GM21528 (cell line): ENCODE results near the gene PON2.
"Not testable (repeated sequence)": the region's sequence is repeated elsewhere in the genome, so short reads cannot be mapped to it uniquely, and the experiment has no call there.

Source experiments
- ATAC-seq: cut with Tn5 transposase; IDR thresholded peaks from one replicate; pipeline ENCODE4 v1.9.1; 2021; ENCODE audit warnings: mild to moderate bottlenecking, moderate library complexity; ENCODE audit not compliant: unreplicated experiment, low FRiP score

Gene PON2

DNA sequence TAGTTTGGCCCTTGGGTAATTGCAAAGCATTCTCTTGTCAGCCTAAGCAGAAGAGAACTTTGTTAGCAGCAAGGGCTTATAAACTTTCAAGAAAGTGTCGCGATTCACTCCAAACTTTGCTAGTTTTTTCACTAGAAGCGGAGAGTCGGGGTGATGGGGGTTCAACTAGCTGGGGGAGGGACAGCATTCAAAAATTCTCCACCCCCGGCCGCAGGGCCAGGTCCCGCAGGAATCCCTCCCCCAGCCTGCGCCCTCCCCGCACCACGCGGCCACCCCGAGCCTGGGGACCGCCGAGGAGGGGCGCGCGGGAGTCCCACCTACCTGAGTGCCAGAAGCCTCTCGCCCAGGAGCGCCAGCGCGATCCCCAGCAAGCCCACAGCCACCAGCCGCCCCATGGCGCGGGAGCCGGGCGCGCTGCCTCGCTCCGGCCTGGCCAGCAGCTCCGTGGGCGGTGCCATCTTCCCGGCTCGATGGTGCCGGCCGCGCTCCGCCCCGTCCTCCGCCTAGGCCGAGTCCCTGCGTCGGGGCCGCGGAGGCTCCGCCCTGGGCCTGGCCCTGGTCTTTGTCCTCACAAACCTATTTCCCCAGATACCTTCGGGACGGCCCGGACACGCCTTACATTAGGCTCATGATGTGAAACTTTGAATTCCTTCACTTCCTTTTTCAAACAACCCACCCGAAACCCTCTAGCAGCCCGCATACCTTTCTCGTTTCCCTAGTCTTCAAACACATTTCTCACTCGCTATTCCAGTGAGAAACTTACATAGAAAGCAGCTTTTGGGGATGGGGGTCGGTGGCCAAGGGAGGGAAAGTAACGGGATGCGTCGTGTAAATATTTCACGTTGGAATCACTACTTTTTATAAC, at the start of gene PON2:
Gene PON2, minus strand, starts transcription at position 472 of the 865 bp plus-strand sequence. Its CDS starts 77 bp downstream, at position 395.
- peak; percentile 95 for ATAC-seq

DNA sequence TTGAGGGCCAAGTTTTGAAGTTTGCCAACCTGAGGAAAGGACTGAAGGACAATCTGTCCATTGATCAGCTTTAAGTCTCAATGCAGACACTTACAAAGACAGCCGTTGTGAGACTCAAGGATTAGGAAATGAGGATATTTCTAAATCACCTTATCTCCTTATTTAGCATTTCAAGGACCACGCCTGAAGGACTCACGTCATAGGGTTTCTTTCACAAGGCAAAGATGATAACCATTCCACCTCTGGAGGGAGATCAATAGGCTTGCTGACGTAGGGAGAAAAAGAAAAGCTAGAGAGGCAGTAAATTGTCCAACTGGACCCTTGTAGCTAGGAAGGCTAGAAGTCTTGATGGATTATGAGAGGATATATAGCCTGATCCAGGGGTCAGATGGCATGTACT, 47.6 kb upstream of the PON2 start:
- no peak for ATAC-seq

DNA sequence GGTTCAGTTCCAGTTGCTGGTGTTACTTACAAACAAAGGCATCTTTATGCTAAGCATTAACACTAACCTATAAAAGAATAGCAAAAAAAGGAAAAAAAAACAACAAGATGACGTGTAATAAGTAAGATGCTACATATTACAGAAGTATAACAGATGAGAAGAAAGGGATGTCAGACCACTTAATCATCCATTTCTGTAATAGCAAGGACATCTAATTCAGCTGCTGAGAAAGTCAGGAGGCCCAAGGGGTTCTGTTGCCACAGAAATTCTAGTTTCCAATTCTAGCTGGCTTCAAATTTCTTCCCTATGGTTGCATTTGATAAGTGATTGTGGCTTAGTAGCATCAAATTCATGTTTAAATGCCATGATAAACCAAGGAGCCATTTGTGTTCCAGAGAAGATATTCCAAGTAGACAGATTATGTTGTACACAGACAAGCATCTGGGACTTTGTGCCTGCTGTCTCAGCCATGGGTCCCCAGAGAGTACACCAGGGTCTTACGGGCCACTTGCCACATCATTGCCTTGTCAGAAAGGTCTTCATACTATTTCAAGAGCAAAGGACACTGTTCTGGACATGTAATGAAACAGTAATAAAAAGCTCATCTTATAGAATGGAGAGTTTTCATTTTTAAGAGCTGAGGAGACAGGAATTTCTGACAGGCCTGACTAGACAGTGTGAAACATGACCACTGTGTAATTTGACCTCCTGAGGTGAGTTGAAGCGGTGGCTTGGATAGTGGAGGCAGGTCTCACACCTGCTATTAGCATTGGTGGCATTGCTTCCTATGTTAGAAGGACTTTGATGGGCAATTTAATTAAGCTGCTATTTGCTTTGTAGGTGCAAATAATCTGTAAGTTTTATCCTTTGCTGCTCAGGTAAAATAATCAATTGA, 46.7 kb upstream of the PON2 start:
- no peak for ATAC-seq

DNA sequence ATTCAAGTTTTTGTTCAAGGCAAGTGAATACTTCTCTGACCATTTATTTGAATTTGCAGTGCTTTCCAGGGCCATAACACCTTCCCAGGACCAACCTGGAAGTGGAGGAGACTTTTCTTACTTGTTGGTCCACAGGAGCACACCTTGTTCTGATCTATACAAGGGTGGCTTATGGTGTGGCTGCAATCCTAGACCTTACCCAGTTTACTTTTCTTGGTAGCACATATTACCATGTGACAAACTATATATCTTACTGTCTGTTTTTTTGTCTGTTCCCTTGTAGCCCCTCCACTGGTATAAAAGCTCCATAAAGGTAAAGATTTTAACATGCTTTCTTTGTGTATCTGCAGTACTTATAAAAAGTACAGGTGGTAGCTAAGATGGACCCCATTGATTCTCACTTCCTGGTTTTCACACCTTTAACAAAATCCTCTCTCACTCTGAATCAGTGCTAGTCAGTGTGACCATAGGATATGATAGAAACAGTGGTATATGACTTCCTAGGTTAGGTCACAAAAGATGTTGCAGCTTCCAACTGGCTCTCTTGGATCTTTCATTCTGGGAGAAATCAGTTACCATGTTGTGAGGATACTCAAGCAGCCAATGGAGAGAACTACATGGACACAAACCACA, 45.3 kb upstream of the PON2 start:
- peak; percentile 74 for ATAC-seq

DNA sequence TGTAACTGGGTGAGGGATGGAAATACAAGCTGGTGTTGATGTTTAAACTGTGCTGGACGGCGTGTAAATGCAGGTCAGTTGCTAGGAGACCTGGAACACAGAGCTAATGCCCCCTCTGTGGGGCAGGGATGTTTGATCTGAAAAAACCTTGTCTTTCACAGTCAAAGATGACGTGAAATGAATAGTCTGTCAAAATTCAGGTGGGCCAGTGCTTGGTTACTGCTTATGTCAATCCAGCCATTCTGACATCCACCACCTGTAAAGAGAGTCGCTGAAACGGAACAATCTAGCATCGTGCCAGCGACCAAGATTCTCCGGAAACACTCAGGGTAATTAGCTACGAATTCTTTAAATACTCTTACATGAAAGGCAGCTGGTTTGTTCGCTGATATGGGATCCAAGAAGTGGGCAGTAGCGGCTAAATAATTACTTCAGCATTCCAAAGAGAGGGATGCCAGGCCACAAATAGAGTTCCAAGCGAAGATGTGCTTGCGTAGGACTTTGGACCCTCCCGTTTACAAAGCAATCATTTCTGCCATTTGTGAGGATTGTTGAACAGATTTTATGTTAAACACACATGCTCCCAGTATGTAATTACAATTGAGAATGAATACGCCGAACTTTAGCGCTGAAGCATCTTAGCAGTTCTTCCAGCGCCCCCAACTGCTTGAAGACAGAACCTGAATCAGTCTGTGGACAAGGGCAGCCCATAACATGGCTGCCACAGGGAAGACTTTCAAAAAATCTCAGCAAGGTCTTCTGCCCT, 43.6 kb upstream of the PON2 start:
- ATAC-seq: no peak

DNA sequence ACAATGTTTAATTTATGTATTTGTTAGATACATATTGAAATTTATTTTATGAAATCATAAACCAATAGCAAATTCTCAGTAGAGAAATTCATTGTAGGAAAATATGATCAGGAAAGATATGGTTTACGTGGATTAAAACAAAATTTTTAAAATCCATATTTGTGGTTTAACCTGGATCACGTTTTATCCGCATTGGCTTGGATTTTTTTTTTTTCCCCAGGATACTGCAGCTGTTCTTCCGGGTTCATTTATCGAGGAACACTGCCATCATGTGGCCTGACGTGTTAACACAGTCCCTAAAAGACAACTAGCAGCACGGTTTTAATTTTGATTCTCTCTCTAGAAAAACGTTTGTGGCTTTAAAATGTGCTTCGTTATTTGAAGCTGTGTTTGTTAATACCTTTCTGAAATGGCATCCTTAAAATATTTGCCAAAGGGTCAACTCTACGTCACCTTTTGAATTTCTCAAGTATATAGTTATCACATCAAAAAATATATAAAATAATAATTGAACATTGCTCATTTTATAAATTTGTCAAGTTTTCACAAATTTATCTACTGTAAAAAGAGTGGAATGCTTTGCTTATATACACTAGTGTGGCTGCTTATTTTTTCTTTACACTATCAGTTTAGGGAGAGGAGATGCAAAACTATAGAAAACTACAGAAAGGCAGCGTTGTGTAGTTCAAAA, 42.2 kb upstream of the PON2 start:
- ATAC-seq: peak; percentile 61

DNA sequence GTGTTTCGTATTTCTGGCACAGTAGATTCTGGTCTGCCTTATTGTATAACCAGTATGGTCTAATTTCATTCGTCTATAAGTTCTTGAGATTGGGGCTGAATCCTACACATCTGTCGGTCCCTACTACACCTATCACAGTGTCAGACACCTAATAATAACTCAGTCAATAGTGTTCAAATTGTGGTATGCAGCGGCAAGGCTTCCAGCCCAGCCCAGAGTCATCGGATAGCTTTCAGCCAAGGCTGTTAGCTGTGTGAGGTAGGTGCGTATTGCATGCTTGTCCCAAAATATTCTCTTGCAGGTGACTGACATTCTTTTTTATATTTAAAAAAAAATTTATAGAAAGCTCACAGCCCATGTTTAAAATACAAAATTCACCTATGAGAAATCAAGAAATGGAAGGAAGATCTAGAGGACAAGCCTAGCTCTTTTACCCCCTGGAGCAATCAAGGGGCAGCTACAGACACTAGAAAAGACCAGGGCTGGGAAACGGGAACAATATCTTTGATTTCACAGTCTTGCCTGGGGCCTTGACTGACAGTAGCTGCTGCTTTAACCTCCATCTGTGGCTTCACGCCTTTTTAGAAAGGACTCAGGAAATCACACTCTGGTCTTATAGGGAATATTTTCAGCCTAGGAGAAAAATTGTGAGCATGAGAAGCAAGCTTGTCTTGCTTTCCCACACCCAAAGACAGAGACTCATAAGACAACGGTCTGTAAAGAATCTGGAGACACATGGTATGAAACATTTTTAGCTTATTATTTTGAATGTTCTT, 41.4 kb upstream of the PON2 start:
- no peak for ATAC-seq

DNA sequence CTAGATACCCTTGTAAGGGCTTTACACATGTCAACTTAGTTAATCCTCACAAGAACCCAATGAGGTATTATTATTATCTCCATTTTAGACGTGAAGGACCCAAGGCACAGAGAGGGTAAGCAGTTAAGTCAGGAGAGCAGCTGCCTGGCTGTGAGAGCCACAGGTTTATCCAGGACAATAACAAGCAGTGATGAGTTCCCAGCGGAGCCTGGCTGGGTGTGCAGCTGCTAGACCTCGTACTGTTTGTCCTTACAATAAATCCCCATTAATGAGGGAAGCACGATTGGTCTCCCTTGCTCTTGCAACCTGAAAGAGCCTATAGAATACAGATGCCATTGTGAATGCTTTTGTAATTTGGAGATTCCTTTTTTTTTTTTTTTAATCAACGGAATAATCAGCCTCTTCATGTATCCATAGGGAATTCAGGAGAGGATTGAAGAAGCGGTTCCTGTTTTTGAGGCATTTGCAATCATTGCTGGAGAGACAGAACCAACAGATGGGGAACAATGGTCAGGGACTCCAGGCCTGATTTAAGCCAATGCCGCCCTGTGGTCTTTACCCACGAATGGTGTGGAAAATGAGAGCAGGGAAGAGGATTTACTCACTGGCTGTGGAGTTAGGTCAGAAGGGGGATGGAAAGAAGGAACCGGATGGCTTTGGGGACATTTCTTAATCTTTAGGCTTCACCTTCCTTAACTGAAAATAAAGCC, 38.6 kb upstream of the PON2 start:
- no peak for ATAC-seq

DNA sequence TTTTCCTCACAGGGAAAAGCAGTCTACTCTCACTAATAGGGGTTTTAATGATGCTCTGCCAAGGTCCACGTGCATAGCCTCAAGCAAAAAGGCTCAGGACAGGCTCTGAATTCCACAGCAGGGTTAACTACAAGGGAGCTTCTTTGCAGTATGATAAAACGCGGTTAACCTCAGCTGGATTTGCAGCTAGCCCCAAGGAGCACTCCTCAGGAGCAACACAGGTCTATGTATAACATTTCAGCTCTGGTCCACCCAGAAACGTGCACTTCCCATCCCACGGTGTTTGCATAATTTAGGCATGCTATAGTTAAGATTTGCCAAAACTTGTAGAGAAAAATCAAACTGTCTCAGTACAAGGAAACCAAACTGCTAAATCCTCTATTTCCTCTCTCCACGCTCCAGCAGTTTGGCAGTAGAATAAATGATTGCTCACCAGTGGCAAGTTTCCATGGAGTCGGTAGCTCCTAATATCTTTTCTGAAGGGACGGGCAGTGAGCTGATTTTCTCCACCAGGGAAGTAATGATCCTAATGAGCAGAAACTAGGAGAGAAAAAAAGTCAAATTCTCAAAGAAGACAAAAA, 37.8 kb upstream of the PON2 start:
- ATAC-seq: no peak

DNA sequence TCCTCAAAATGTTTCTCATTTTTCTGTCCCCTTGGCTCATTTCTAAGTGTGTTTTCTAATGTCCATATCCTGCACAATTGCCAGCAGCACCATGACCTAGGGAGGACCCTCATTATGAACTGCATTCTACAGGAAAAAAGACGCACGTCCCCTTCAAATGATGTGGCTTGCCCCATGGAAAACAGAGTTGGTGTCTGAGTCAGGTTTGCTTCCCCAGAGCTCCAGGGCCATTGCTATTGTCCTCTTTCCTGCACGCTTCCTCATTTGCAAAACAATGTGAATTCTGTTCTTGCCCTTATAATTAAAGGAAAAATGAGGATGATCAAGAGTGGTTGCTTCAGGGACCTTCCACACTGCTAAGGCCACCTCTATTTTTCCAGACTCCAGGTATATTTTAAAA, 36.2 kb upstream of the PON2 start:
- no peak for ATAC-seq

DNA sequence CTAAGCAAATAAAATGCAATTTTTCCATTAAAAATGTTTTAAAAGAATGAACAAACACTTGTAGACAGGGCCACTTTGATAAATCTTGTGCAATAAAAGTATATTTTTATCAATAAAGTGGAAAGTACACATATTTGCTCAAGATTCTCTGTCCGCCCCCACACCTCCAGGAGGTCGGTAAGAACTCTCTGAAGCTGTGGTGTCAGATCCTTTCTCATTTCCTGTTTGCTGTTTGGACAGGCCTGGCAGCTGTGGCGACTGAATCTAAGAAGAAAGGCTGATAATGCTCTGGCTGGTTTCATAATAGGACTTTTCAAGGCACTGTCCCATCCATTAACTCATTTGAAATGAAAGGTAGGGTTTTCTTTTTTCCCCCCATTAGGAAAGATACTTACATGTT, 35.6 kb upstream of the PON2 start:
- ATAC-seq: peak; percentile 97

DNA sequence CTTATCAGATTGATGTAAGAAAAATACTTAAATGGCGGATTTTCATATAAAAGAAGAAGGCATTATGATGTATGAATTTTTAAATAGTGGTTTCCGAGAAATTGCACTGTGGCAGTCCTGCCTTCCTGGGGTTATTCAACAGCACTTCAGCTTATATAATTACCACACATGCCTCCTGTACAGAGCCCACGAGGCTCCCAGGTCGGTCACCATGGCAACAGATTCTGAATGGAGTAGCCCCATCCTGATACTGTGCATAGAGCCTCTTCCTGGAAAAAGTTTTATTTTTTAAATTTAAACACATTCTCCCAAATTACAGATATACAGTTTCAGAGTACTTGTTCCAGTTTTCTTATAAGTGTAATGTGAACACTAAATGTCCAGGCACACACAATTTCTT, 35.0 kb upstream of the PON2 start:
- no peak for ATAC-seq

DNA sequence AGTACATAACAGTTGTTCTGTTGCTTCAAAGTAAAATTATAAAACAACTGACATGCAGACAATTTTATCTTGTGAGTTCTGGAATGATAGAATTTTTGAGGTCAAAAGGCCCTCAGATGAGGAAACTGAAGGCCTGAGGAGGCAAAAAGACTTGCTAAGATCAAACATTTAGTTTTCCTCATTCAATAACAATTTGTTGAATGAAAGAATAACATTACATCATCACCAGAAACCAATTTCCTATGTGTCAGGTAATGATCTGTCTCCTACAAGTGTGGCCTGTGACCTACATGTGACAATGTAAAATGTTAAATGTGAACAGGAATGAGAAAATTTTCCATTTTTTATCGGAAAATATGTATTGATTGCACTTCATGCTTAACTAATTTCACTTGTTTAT, 34.4 kb upstream of the PON2 start:
- ATAC-seq: no peak

DNA sequence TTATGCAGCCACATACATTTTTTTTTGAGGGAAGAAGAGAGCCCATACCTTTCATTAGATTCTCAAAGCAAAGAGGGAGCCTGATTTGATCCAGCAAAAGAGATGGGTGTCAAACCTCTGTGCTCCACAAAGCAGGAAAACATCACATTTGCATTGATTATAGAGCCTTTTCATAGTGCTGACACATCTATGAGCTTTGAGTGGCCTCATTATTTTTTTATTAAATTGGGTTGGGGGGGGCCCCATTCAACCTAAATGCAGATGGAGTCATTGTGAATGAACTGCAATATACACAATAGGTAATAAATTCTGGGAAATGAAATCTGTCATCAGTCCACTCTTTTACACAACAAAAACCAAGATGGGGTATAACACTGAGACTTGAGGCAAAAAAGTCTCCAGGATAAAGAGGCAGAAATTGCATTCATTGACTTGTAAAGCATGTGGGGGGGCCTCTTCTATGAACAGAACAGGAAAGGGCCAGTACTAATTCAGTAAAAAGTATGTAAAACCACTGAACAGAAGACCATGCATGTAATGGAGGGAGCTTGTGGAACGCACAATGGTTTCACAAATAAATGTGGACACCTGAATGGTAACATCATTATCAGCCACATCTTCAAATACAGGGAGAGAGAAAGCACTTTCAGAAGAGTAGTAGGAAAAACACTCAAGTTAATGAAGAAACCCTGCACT, 33.2 kb upstream of the PON2 start:
- ATAC-seq: no peak

DNA sequence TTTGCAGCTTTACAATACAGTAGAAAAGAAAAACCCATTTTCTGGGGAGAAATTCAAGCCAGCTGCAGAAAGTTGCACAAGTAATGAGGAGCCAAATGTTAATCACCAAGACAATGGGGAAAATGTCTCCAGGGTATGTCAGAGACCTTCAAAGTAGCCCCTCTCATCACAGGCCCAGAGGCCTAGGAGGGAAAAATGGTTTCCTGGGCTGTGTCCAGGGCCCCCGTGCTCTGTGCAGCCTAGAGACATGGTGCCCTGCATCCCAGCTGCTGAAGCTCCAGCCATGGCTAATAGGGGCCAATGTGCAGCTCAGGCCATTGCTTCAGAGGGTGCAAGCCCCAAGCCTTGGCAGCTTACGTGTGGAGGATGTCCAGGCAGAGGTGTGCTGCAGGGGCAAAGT, 25.8 kb upstream of the PON2 start:
- ATAC-seq: not testable (repeated sequence)

DNA sequence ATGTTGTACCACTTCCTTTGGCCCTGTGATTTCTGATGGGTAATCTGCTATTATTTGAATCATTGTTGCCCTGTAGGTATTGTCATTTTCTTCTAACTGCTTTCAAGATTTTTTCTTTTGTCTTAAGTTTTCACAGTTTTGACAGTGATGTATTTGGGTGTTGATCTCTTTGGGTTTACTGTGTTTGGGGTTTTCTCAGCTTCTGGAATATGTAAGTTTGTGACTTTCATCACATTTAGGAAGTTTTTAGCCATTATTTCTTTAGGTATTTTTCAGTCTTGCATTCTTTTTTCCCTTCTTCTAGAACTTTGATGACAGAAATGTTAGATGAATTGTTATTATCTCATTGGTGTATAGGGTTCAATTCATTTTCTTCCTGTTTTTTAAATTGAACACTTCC, 23.1 kb upstream of the PON2 start:
- no peak for ATAC-seq

DNA sequence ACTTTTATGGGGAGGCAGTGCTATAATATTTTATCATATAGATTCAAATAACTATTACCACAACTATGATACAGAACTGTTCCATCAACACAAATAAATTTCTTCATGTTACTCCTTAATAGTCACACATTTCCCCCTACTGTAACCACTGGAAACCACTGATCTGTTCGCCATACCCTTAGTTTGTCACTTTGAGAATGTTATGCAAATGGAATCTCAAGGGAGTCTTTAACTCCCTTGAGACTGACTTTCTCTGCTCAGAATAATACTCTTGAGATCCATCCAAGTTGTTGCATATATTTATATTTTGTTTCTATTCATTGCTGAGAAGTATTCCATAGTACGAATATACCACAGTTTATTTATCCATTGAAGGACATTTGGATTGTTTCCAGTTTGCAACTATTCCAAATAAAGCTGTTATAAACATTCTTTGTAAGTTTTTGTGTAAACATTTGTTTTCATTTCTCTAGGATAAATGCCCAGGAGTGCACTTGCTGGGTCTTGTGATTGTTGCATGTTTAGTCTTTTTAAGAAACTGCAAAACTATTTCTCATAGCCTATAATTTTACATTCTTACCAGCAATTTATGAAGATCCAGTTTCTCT, 19.7 kb upstream of the PON2 start:
- ATAC-seq: no peak
